Measurements from ENCODE around the gene HPCAL1. TPM values are rescaled to one million over a fixed set of nuclear protein-coding genes. Genes with fewer than 3 reads are reported as not detected.

Gene HPCAL1
- total RNA-seq, 1 experiment from 2014 or later = 312 TPM

- Histone ChIP-seq H3K36me3 (ENCODE audit: low read depth, low read length) (peaks cover 21% of the 10 kb centered on the region), H3K4me2 (ENCODE audit: low read length) (peak overlapping the region; percentile 63; the same call in 1 of the 2 replicates), H4K20me1 (ENCODE audit: low read length) (peaks cover 81% of the 10 kb centered on the region), H3K27me3 (ENCODE audit: low read length) (no peaks in the 10 kb centered on the region), H3K4me1 (ENCODE audit: insufficient read depth, low read length) (peaks cover 54% of the 10 kb centered on the region), H3F3A (ENCODE audit: low read length, unreplicated experiment) (no peaks in the 10 kb centered on the region), H3K9me2 (replicated peaks; ENCODE audit: low read length) (no peaks in the 10 kb centered on the region), H3K9ac (ENCODE audit: low read length) (no peak overlapping the region), H3K27ac (ENCODE audit: low read length) (no peak overlapping the region), H3K4me3 (ENCODE audit: low read length) (no peak overlapping the region), H3K79me2 (ENCODE audit: low read length) (peaks cover 100% of the 10 kb centered on the region), H2AFZ (ENCODE audit: low read length) (no peak overlapping the region), H3K9me3 (ENCODE audit: low read length) (no peaks in the 10 kb centered on the region)
- ChIA-PET POLR2A (ENCODE audit: unreplicated experiment) (no interaction called here), CTCF (no interaction called here)
- ATAC-seq = no peak
- BruUV-seq (replicated peaks) = no TSS peak
- TF ChIP-seq EZH2phosphoT487 (IDR thresholded peaks at IDR 0.05; ENCODE audit: borderline replicate concordance, low read length) (no peak), EZH2 (IDR thresholded peaks at IDR 0.05; ENCODE audit: low read length, unreplicated experiment) (no peak), CTCF (conservative IDR thresholded peaks at IDR 0.05; ENCODE audit: low read depth, low read length) (no peak)
- DNase-seq = no peak
- intact Hi-C loops (cut with micrococcal nuclease) = no loop called here
Observed at GRCh38 chr2:10328670-10329579, 26.2 kb downstream of the HPCAL1 start.

GRCh38 chr2:10329580-10329879 is 26.8 kb downstream of the HPCAL1 start:
- 0 out of 2 replicates have a peak, but pooled peaks cover under 1% of the 10 kb centered on the region for H3K9me3 ChIP-seq (ENCODE audit: low read length)
- peaks cover 100% of the 10 kb centered on the region for H3K79me2 ChIP-seq (ENCODE audit: low read length)
- no peak for DNase-seq
- peaks cover 50% of the 10 kb centered on the region for H3K4me1 ChIP-seq (ENCODE audit: insufficient read depth, low read length)
- no peak overlapping the region for H3K4me3 ChIP-seq (ENCODE audit: low read length)
- CTCF ChIA-PET = no interaction called here
- POLR2A ChIA-PET (ENCODE audit: unreplicated experiment) = no interaction called here
- H3F3A ChIP-seq (ENCODE audit: low read length, unreplicated experiment) = no peaks in the 10 kb centered on the region
- TF ChIP-seq CTCF (conservative IDR thresholded peaks at IDR 0.05; ENCODE audit: low read depth, low read length) = no peak
- TF ChIP-seq EZH2phosphoT487 (IDR thresholded peaks at IDR 0.05; ENCODE audit: borderline replicate concordance, low read length) = no peak
- no peak for TF ChIP-seq EZH2 (IDR thresholded peaks at IDR 0.05; ENCODE audit: low read length, unreplicated experiment)
- peaks cover 27% of the 10 kb centered on the region for H3K36me3 ChIP-seq (ENCODE audit: low read depth, low read length)
- intact Hi-C loops (cut with micrococcal nuclease) = no loop called here
- no peak overlapping the region for H2AFZ ChIP-seq (ENCODE audit: low read length)
- H4K20me1 ChIP-seq (ENCODE audit: low read length) = peaks cover 75% of the 10 kb centered on the region
- H3K9me2 ChIP-seq (replicated peaks; ENCODE audit: low read length) = no peaks in the 10 kb centered on the region
- H3K9ac ChIP-seq (ENCODE audit: low read length) = no peak overlapping the region
- BruUV-seq (replicated peaks) = no TSS peak
- H3K27me3 ChIP-seq (ENCODE audit: low read length) = no peaks in the 10 kb centered on the region
- H3K27ac ChIP-seq (ENCODE audit: low read length) = no peak overlapping the region
- no peak for ATAC-seq
- peak overlapping the region; percentile 63; the same call in 1 of the 2 replicates for H3K4me2 ChIP-seq (ENCODE audit: low read length)
